HFFc6 (cell line): ENCODE measurements around the gene PRDM16. TPM values are rescaled to one million over a fixed set of nuclear protein-coding genes. Genes with fewer than 3 reads are reported as not detected.

Experiments used
- DNase-seq: peaks from one replicate; pipeline ENCODE4 v3.0.0-alpha.2; 2018
- H3K27ac Mint-ChIP-seq: 2 replicates; pipeline ENCODE4 v1.8.0; 2020; ENCODE audit warnings: mild to moderate bottlenecking, mixed read lengths
- H3K27me3 Mint-ChIP-seq: 2 replicates; pipeline ENCODE4 v1.8.0; 2021; ENCODE audit warnings: mild to moderate bottlenecking, moderate library complexity, mixed read lengths; ENCODE audit not compliant: insufficient read depth
- H3K36me3 Mint-ChIP-seq: 2 replicates; pipeline ENCODE4 v1.8.0; 2021; ENCODE audit warnings: low read depth, mixed read lengths
- H3K4me1 Mint-ChIP-seq: 2 replicates; pipeline ENCODE4 v1.8.0; 2020; ENCODE audit warnings: low read depth, mixed read lengths
- H3K4me3 Mint-ChIP-seq: 2 replicates; pipeline ENCODE4 v1.8.0; 2020; ENCODE audit warnings: mild to moderate bottlenecking, moderate library complexity, mixed read lengths
- H3K9me3 Mint-ChIP-seq: 2 replicates; pipeline ENCODE4 v1.8.0; 2020; ENCODE audit warnings: mild to moderate bottlenecking, mixed read lengths
- total RNA-seq, 6 experiments: library from RNA; stranded (reverse); fragmentation: NEBNext Ultra II Directional; extraction: Animal tissue kit (Norgen Biotek cat#: 25700); gene quantifications; 2 replicates in 1 of 6; 3 replicates in 5 of 6; pipeline ENCODE4 v1.2.3, GENCODE V29; 2021
- TF ChIP-seq, protein P1 (sequence below): fragments of 200-600 bp; sonication (generic); IDR thresholded peaks from 2 replicates; pipeline ENCODE4 v1.5.0; 2021; ENCODE audit warnings: antibody characterized with exemption, mild to moderate bottlenecking

PRDM16 gene
- total RNA-seq, 6 experiments from 2014 or later, result not detected

DNA sequence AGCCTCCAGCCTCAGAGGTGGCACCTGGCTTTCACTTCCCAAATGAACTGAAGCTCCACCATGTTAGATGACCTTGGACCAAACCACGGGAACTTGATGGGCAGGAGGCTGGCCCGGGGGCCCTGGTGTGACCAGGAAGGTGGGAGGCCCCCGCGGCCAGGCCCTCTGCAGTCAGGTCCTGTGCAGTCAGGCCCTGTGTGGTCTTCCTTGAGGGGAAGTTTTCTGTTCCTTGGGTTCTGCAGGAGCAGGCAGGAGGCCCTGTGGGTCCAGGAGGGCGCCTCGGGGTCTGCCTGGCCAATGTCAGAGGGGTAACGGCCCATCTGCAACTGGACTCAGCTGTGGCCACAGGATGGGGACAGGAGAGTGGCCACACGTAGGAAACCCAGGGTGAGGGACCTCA lies 13.0 kb downstream of the PRDM16 start:
- DNase-seq, result no peak
- no peak overlapping the region for H3K4me3 Mint-ChIP-seq
- H3K27ac Mint-ChIP-seq, result no peak overlapping the region
- H3K9me3 Mint-ChIP-seq, result peaks cover 5% of the 10 kb centered on the region; the same call in 1 of the 2 replicates
- TF ChIP-seq, protein P1, sequence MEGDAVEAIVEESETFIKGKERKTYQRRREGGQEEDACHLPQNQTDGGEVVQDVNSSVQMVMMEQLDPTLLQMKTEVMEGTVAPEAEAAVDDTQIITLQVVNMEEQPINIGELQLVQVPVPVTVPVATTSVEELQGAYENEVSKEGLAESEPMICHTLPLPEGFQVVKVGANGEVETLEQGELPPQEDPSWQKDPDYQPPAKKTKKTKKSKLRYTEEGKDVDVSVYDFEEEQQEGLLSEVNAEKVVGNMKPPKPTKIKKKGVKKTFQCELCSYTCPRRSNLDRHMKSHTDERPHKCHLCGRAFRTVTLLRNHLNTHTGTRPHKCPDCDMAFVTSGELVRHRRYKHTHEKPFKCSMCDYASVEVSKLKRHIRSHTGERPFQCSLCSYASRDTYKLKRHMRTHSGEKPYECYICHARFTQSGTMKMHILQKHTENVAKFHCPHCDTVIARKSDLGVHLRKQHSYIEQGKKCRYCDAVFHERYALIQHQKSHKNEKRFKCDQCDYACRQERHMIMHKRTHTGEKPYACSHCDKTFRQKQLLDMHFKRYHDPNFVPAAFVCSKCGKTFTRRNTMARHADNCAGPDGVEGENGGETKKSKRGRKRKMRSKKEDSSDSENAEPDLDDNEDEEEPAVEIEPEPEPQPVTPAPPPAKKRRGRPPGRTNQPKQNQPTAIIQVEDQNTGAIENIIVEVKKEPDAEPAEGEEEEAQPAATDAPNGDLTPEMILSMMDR, result no peak
- H3K36me3 Mint-ChIP-seq, result no peaks in the 10 kb centered on the region
- no peaks in the 10 kb centered on the region for H3K4me1 Mint-ChIP-seq
- H3K27me3 Mint-ChIP-seq, result peaks cover 25% of the 10 kb centered on the region

DNA sequence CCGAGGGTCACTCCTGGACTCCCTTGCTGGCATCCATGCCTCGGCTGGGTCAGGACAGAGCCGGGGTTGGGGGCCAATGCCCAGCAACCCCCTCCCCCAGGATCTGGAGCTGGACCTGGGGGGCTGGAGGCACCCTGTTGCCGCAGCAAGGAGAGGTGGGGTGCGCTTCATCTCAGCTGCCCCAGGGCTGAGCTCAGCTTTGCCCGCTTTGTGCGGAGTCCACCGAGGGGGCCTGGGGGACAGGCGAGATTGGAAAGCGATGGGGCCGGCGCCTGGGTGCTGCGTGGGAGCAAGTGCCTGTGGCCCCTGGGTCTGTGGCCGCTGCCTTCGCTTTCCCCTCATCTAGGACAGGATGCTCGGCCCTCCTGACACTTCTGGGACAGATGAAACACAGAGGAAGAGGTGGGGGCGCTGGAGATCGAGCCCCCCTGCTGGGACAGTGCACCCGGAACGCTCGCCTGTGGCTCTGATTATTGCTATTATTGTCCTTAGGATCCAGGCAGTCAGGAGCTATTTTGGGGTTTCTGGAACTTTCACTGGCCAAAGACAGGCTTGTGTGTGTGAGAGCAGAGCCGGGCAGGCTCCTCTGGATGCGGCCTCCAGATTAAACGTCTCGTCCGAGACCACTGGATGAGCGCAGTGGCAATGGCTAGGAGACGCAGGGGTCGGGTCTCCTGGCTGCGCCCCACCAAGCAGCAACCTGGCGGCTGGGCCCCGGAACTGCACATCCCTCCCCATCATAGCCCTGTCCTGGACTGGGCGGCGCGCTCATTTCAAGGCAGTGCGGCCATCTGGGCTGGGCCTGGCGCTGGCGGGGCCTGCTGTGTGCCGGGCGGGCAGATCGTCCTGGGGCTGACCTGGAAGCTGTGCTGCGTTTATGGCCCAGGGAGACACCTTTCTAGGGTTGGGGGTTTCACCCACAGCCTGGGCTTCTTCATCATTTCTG lies 13.8 kb downstream of the PRDM16 start:
- DNase-seq, result no peak
- peaks cover 5% of the 10 kb centered on the region; the same call in 1 of the 2 replicates for H3K9me3 Mint-ChIP-seq
- H3K36me3 Mint-ChIP-seq, result no peaks in the 10 kb centered on the region
- no peaks in the 10 kb centered on the region for H3K4me1 Mint-ChIP-seq
- H3K27me3 Mint-ChIP-seq, result peaks cover 22% of the 10 kb centered on the region
- TF ChIP-seq, protein P1, result no peak
- H3K4me3 Mint-ChIP-seq, result no peak overlapping the region
- H3K27ac Mint-ChIP-seq, result no peak overlapping the region

DNA sequence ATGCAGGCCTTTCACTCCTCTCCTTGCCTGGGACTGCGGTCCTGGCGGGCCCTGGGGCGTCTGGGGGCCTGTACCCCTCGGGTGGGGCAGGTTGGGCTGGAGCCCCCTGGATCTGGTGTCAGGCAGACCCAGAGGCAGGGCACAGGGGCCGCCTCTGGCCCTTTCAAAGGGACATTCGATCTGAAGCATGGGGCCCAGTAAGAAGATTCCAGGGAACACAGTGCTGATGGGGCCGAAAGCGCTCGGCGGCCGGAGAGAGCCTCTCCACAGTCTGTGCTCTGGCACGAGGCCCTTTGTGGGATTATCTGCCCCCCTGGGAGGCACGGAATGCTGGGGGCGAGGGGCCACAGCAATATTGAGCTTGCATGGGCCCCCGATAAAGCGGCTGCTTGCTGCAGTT lies 15.2 kb downstream of the PRDM16 start:
- DNase-seq, result no peak
- H3K4me1 Mint-ChIP-seq, result no peaks in the 10 kb centered on the region
- TF ChIP-seq, protein P1, result no peak
- H3K36me3 Mint-ChIP-seq, result no peaks in the 10 kb centered on the region
- peaks cover 5% of the 10 kb centered on the region; the same call in 1 of the 2 replicates for H3K9me3 Mint-ChIP-seq
- H3K27me3 Mint-ChIP-seq, result peaks cover 19% of the 10 kb centered on the region
- H3K27ac Mint-ChIP-seq, result no peak overlapping the region
- H3K4me3 Mint-ChIP-seq, result no peak overlapping the region

DNA sequence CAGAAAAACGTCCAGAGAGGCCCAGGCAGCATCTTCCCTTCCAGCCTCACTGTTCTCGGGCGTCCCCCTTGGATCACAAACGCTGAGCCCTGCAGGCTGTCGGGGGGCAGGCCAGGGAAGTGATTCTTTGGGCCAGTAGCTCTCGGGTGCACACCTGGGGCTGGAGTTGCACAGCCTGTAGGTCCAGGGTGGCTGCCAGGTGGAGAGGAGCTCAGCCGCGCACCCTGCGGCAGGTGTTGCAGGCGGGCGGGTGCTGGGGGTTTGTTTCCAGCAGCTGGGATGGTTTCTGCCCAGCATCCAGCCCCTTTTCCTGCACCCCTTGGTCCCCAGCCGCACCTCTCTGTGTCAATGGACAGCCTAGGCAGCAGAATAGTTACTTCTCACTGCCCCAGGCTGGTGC lies 15.7 kb downstream of the PRDM16 start:
- Mint-ChIP-seq H3K27me3 (peaks cover 18% of the 10 kb centered on the region), H3K27ac (no peak overlapping the region), H3K36me3 (no peaks in the 10 kb centered on the region)

GRCh38 chr1:3085721-3086120 lies 16.7 kb downstream of the PRDM16 start:
- Mint-ChIP-seq H3K36me3 (no peaks in the 10 kb centered on the region), H3K4me1 (no peaks in the 10 kb centered on the region), H3K27ac (no peak overlapping the region), H3K27me3 (peaks cover 11% of the 10 kb centered on the region), H3K4me3 (no peak overlapping the region), H3K9me3 (peaks cover 11% of the 10 kb centered on the region; the same call in 1 of the 2 replicates)
- DNase-seq, result no peak
- TF ChIP-seq, protein P1, result no peak

More for the DNA sequence above, 15.7 kb downstream of the PRDM16 start:
- Mint-ChIP-seq H3K4me1 (no peaks in the 10 kb centered on the region), H3K4me3 (no peak overlapping the region), H3K9me3 (peaks cover 8% of the 10 kb centered on the region; the same call in 1 of the 2 replicates)
- TF ChIP-seq, protein P1, result no peak
- DNase-seq, result no peak
